Ectodermal cell (in vitro differentiated cells): ENCODE data around the gene ADAMTS10.

Experiments used
- H3K27ac ChIP-seq: 2 replicates; pipeline ENCODE4 v1.7.0; 2013; ENCODE audit warnings: mild to moderate bottlenecking, low read depth, low read length; ENCODE audit not compliant: insufficient read depth, poor library complexity, severe bottlenecking
- H3K27me3 ChIP-seq: 2 replicates; pipeline ENCODE4 v1.7.0; 2013; ENCODE audit warnings: mild to moderate bottlenecking, low read length; ENCODE audit not compliant: insufficient read depth, control insufficient read depth, poor library complexity, severe bottlenecking
- H3K36me3 ChIP-seq: one replicate; pipeline ENCODE4 v1.7.0; 2013; ENCODE audit warnings: low read length; ENCODE audit not compliant: control insufficient read depth, insufficient read depth
- H3K4me1 ChIP-seq: one replicate; pipeline ENCODE4 v1.7.0; 2013; ENCODE audit warnings: low read length; ENCODE audit not compliant: control insufficient read depth, insufficient read depth
- H3K4me3 ChIP-seq: 2 replicates; pipeline ENCODE4 v1.7.0; 2013; ENCODE audit warnings: low read depth, low read length, control low read depth; ENCODE audit not compliant: insufficient read depth
- H3K9me3 ChIP-seq: 2 replicates; pipeline ENCODE4 v1.7.0; 2013; ENCODE audit warnings: mild to moderate bottlenecking, low read length, moderate library complexity; ENCODE audit not compliant: control insufficient read depth
- WGBS, 2 experiments: methylation state at CpG; one replicate each; pipeline ENCODE4 v1.1.7; 2013; ENCODE audit warnings: missing lambda C conversion rate in 2 of 2; 5-methylcytosine and 5-hydroxymethylcytosine counted together

Gene ADAMTS10

DNA sequence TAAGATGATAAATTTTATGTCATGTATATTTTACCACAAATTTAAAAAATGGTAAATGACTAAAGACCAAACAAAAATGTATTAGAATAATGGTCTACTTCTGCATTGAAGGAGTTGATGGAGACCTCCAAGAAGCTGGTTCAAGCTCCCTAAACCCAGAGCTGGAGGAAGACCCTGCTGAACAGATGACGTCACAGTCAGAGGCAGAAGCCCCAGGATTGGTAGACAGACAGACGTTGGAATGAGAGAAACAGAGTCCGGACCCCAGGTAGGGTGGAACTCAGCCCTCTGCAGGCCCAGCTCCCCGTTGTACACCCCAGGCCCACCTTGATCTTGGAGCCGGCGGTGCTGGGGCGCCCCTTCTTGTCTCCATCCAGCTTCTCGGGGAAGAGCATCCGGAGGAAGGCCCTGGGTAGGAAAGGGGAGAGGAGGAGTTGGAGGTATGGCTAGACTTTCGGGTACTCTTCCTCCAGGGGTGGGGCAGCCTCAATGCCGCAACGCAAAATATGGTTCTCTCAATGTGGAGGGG is 70.8 kb downstream of the ADAMTS10 start:
- H3K4me3 ChIP-seq: no peak overlapping the region
- no peak overlapping the region for H3K27ac ChIP-seq
- WGBS, 2 experiments: 94 to 96% methylated on average over 12 of the region's 12 CpGs
- H3K9me3 ChIP-seq: no peaks in the 10 kb centered on the region
- no peaks in the 10 kb centered on the region for H3K4me1 ChIP-seq
- no peaks in the 10 kb centered on the region for H3K36me3 ChIP-seq
- H3K27me3 ChIP-seq: no peaks in the 10 kb centered on the region

DNA sequence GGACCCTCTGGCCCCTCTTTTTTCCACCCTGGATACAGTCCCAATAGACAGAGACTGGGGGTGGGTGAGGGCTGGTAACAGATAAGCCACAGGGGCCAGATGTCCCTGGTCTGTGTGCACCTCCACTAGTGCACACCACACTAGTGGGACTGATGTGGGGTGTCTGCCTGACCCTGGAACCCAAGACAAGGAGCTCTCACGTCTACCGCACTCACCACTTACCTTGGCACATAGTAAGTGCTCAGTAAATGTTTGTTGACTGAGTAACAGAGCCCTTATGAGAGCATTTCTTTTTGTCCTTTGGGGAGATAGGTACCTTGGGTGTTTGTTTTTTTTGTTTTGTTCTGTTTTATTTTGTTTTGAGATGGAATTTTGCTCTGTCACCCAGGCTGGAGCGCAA is 73.4 kb downstream of the ADAMTS10 start:
- H3K4me1 ChIP-seq: no peaks in the 10 kb centered on the region

DNA sequence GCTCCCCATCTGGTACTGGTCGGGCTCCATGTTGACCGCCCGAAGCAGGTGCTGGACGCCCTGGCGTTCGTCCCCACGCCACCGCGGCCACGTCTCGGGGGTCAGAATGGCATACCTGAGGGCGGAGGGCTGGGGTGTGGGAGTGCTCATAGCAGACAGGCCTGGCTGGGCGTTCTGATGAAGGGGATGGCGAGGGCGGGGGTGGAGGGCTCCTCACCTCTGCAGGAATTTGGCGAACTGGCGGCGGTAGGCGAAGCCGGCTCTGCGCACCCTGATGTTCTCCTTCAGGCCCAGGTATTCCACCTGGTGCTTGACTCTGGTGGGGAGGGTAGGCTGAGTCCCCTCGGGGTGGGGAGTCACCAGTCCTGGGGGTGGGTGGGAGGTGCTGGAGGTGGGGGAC is 74.2 kb downstream of the ADAMTS10 start:
- Histone ChIP-seq H3K36me3 (no peaks in the 10 kb centered on the region), H3K4me1 (no peaks in the 10 kb centered on the region), H3K27ac (no peak overlapping the region), H3K4me3 (no peak overlapping the region), H3K9me3 (no peaks in the 10 kb centered on the region), H3K27me3 (no peaks in the 10 kb centered on the region)
- 93% methylated on average over 22 of the region's 22 CpGs for WGBS, 2 experiments

More for the DNA sequence above, 73.4 kb downstream of the ADAMTS10 start:
- H3K27me3 ChIP-seq: no peaks in the 10 kb centered on the region
- H3K9me3 ChIP-seq: no peaks in the 10 kb centered on the region
- 93 to 98% methylated on average over 3 of the region's 3 CpGs for WGBS, 2 experiments
- H3K4me3 ChIP-seq: no peak overlapping the region
- H3K27ac ChIP-seq: no peak overlapping the region
- no peaks in the 10 kb centered on the region for H3K36me3 ChIP-seq

DNA sequence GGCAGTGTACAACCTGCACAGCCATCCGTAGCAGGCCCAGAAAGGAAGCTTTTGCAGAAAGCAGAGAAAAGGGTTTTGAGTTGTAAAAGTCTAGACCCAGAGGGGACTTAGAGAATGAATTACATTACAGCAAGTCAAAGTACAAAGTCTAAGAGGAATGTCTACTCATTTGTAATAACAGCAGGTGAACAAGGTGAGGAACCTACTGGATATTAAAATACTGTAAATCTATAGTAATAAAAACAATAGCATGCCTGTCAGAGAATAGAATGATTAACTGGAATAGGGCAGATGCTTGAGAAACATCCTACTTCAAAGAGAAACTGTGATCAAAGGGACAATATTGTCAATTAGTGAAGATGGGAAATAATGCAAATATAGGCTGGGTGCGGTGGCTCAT is 78.3 kb downstream of the ADAMTS10 start:
- no peaks in the 10 kb centered on the region for H3K36me3 ChIP-seq
- H3K9me3 ChIP-seq: no peaks in the 10 kb centered on the region
- H3K27me3 ChIP-seq: no peaks in the 10 kb centered on the region
- no peaks in the 10 kb centered on the region for H3K4me1 ChIP-seq
- H3K4me3 ChIP-seq: no peak overlapping the region
- WGBS, 2 experiments: 93% methylated on average over 2 of the region's 2 CpGs
- H3K27ac ChIP-seq: no peak overlapping the region

DNA sequence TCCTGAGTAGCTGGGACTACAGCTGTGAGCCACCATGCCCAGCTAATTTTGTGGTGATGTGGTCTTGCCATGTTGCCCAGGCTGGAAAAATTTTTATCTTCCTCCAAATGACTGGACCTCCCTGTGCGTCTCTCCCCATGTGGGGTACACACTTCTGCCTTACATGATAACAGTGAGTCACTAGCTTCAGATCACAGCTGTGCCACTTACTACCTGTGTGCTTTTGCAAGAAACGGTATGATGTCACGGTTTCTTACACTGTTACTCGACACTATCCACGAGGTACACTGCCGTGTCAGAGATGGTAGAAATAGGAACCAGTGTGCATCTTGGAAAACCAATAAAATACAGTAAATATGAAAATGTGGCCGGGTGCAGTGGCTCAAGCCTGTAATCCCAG is 79.0 kb downstream of the ADAMTS10 start:
- Histone ChIP-seq H3K4me1 (peaks cover 3% of the 10 kb centered on the region), H3K27me3 (no peaks in the 10 kb centered on the region), H3K36me3 (no peaks in the 10 kb centered on the region), H3K4me3 (no peak overlapping the region), H3K9me3 (no peaks in the 10 kb centered on the region), H3K27ac (no peak overlapping the region)
- WGBS, 2 experiments: 96 to 97% methylated on average over 7 of the region's 7 CpGs
